ENCODE measurements around the gene RNMT.

GRCh38 chr18:13681701-13682100, 44.8 kb upstream of the RNMT start:
- TF ChIP-seq FOXA1 (IDR thresholded peaks at IDR 0.05) = no peak
- TF ChIP-seq SP1 (IDR thresholded peaks at IDR 0.05) = no peak
- TF ChIP-seq SUZ12 (IDR thresholded peaks at IDR 0.05) = no peak
- no peak for TF ChIP-seq NFRKB (IDR thresholded peaks at IDR 0.05)
- no peak for TF ChIP-seq LEF1 (IDR thresholded peaks at IDR 0.05; ENCODE audit: borderline replicate concordance)
- no peak for TF ChIP-seq ARNT (IDR thresholded peaks at IDR 0.05)
- TF ChIP-seq FOXM1 (IDR thresholded peaks at IDR 0.05; ENCODE audit: borderline replicate concordance) = no peak
- no peak for TF ChIP-seq CTBP1 (IDR thresholded peaks at IDR 0.05; ENCODE audit: borderline replicate concordance)
- TF ChIP-seq ELF4 (IDR thresholded peaks at IDR 0.05) = no peak
- no peak for TF ChIP-seq ZNF384 (IDR thresholded peaks at IDR 0.05)
- no peak for TF ChIP-seq PKNOX1 (IDR thresholded peaks at IDR 0.05)
- TF ChIP-seq BHLHE40 (IDR thresholded peaks at IDR 0.05; ENCODE audit: borderline replicate concordance) = no peak
- no peak for TF ChIP-seq FOXK2 (IDR thresholded peaks at IDR 0.05)
- no peak for TF ChIP-seq L3MBTL2 (conservative IDR thresholded peaks at IDR 0.05)
